SK-N-SH treated with all-trans-retinoic acid at 6 μM for 48 hours (cell line): Measurements from ENCODE around the gene MXRA8.

Source experiments
- ARNTL ChIP-seq: fragments of 450-650 bp; formaldehyde crosslinking; IDR thresholded peaks from 2 replicates; pipeline ENCODE4 v1.5.0; 2020; ENCODE audit warnings: low read depth, mild to moderate bottlenecking, moderate library complexity, borderline replicate concordance
- POU6F1 ChIP-seq: fragments of 250-450 bp; sonication (Bioruptor Pico); IDR thresholded peaks from 2 replicates; pipeline ENCODE4 v1.8.0; 2021; ENCODE audit warnings: low read depth, mild to moderate bottlenecking, moderate library complexity, borderline replicate concordance
- RARB ChIP-seq: fragments of 250-450 bp; sonication (Bioruptor Pico); IDR thresholded peaks from 2 replicates; pipeline ENCODE4 v1.8.0; 2021; ENCODE audit warnings: mild to moderate bottlenecking, moderate library complexity
- ZFP30 ChIP-seq: fragments of 450-650 bp; formaldehyde crosslinking; IDR thresholded peaks from 2 replicates; pipeline ENCODE4 v1.5.0; 2022; ENCODE audit warnings: mild to moderate bottlenecking, moderate library complexity
- ZNF565 ChIP-seq: fragments of 450-650 bp; formaldehyde crosslinking; conservative IDR thresholded peaks from 2 replicates; pipeline ENCODE4 v1.5.0; 2020; ENCODE audit warnings: low read depth, mild to moderate bottlenecking, moderate library complexity
- TF ChIP-seq, protein P1 (sequence below): fragments of 250-450 bp; sonication (Bioruptor Pico); IDR thresholded peaks from 2 replicates; pipeline ENCODE4 v1.5.1; 2021; ENCODE audit warnings: mild to moderate bottlenecking, moderate library complexity
- TF ChIP-seq, protein P2 (sequence below): fragments of 250-450 bp; sonication (Bioruptor Pico); IDR thresholded peaks from 2 replicates; pipeline ENCODE4 v1.8.0; 2020; ENCODE audit warnings: mild to moderate bottlenecking, moderate library complexity, borderline replicate concordance

GRCh38 chr1:1346501-1346890, 11.9 kb downstream of the MXRA8 start:
- TF ChIP-seq POU6F1 (no peak), ZNF565 (CRISPR knock-in tag) (no peak), ARNTL (CRISPR knock-in tag) (no peak), RARB (CRISPR knock-in tag) (no peak), ZFP30 (CRISPR knock-in tag) (no peak)
- TF ChIP-seq, protein P1, sequence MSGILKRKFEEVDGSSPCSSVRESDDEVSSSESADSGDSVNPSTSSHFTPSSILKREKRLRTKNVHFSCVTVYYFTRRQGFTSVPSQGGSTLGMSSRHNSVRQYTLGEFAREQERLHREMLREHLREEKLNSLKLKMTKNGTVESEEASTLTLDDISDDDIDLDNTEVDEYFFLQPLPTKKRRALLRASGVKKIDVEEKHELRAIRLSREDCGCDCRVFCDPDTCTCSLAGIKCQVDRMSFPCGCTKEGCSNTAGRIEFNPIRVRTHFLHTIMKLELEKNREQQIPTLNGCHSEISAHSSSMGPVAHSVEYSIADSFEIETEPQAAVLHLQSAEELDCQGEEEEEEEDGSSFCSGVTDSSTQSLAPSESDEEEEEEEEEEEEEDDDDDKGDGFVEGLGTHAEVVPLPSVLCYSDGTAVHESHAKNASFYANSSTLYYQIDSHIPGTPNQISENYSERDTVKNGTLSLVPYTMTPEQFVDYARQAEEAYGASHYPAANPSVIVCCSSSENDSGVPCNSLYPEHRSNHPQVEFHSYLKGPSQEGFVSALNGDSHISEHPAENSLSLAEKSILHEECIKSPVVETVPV (CRISPR knock-in tag), result no peak
- TF ChIP-seq, protein P2, sequence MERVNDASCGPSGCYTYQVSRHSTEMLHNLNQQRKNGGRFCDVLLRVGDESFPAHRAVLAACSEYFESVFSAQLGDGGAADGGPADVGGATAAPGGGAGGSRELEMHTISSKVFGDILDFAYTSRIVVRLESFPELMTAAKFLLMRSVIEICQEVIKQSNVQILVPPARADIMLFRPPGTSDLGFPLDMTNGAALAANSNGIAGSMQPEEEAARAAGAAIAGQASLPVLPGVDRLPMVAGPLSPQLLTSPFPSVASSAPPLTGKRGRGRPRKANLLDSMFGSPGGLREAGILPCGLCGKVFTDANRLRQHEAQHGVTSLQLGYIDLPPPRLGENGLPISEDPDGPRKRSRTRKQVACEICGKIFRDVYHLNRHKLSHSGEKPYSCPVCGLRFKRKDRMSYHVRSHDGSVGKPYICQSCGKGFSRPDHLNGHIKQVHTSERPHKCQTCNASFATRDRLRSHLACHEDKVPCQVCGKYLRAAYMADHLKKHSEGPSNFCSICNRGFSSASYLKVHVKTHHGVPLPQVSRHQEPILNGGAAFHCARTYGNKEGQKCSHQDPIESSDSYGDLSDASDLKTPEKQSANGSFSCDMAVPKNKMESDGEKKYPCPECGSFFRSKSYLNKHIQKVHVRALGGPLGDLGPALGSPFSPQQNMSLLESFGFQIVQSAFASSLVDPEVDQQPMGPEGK (CRISPR knock-in tag), result no peak
